ENCODE measurements around the gene CANT1.

DNA sequence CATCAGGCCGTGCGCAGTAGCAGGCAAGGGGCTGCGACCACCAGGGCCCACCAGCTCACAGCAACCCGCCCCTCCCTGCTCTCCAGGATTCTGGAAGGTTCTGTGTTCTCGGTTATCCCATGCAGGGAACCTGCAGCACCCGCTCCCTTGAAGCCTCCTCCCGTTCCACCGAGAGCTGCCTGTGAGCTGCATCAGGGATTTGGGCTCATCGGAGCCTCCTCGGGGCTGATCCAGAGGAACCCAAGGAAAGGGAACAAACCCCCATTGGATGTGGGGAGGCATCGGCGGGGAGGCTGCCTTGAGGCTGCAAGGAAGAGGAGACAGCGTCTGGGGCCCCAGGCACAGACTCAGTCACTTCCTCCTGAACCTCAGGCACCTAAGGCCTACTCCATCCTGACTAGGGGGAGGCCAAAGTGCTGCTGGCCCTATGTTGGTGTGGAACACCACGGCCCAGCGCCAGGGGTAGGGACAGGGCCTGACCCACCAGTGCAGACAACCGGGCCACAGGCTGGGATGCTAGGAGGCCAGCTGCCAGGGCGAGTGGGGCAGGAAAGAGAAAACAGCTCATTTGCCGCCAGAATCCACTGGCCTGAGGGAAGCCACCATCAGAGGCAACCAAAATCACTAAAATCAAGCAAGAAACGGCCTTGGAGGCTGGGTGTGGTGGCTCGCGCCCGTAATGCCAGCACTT is 15.4 kb downstream of the CANT1 start:
- TF ChIP-seq, protein P1, sequence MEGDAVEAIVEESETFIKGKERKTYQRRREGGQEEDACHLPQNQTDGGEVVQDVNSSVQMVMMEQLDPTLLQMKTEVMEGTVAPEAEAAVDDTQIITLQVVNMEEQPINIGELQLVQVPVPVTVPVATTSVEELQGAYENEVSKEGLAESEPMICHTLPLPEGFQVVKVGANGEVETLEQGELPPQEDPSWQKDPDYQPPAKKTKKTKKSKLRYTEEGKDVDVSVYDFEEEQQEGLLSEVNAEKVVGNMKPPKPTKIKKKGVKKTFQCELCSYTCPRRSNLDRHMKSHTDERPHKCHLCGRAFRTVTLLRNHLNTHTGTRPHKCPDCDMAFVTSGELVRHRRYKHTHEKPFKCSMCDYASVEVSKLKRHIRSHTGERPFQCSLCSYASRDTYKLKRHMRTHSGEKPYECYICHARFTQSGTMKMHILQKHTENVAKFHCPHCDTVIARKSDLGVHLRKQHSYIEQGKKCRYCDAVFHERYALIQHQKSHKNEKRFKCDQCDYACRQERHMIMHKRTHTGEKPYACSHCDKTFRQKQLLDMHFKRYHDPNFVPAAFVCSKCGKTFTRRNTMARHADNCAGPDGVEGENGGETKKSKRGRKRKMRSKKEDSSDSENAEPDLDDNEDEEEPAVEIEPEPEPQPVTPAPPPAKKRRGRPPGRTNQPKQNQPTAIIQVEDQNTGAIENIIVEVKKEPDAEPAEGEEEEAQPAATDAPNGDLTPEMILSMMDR (conservative IDR thresholded peaks at IDR 0.05; ENCODE audit: low read depth, low read length): no peak
- no peak for TF ChIP-seq EZH2 (IDR thresholded peaks at IDR 0.05; ENCODE audit: borderline replicate concordance, low read depth, low read length, poor library complexity, severe bottlenecking)
